GM21526 (cell line): ENCODE results near the gene CTXN1.
"Not testable (repeated sequence)": the region's sequence is repeated elsewhere in the genome, so short reads cannot be mapped to it uniquely, and the experiment has no call there.

Experiments
- ATAC-seq: cut with Tn5 transposase; IDR thresholded peaks from one replicate; pipeline ENCODE4 v1.9.1; 2021; ENCODE audit warnings: moderate library complexity; ENCODE audit not compliant: unreplicated experiment, low FRiP score

CTXN1 gene

DNA sequence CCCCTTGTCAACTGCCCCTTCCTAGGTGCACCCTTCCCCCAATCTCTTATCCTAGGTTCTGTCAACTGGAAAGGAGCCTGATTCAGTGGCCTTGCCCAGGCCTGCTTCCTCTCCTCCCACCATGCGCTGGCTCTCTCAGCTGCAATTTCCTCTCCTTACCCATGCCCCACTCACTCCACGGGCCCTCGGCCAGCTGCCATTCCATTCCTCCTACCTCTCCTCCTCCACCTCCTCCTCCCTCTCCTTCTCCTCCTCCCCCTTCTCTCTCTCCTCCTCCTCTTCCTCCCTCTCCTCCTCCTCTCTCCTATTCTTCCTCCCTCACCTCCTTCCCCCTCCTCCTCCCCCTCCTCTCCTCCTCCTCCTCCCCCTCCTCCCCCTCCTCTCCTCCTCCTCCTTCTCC is 27.1 kb upstream of the CTXN1 start:
- no peak for ATAC-seq

DNA sequence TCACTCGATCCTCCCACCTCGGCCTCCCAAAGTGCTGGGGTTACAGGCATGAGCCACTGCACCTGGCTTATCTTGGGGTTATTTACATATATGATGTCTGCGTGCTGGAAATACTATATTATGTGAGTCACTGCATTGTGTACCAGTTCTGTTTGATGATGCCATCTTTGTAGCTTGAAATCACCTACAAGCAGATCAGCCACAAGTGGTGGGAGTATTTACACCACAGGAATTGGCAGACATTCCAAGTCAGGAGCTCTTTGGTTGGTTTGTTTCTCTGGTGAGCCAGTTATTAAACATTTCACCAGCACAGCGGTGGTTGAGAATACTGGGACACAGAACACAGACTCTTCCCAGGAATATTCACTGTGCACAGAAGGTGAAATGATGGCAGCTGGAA is 22.0 kb upstream of the CTXN1 start:
- ATAC-seq: no peak

DNA sequence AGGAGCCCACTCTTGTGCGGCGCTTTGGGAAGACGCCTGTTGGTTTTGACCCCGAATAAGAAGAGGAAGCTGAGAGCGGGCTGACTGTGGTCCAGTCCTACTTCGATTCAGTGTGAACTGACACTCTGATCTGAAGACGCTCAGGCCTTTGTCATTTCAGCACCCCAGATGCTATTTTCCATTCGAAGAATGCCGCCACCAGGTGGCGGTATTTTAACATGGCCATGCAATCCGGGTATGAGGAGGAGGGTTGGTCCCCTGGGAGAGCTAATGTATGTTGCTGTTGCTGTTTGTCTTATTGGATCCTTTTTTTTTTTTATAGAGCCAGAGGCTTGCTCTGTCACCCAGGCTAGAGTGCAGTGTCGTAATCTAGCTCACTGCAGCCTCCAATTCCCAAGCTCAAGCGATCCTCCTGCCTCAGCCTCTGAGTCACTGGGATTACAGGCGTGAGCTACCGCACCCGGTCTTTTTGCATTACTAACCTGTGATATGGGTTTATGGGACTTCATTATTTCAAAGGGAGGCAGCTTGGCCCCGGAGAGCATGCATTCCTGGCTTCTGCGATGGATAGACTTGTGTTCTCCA is 18.3 kb upstream of the CTXN1 start:
- ATAC-seq: peak; percentile 27

DNA sequence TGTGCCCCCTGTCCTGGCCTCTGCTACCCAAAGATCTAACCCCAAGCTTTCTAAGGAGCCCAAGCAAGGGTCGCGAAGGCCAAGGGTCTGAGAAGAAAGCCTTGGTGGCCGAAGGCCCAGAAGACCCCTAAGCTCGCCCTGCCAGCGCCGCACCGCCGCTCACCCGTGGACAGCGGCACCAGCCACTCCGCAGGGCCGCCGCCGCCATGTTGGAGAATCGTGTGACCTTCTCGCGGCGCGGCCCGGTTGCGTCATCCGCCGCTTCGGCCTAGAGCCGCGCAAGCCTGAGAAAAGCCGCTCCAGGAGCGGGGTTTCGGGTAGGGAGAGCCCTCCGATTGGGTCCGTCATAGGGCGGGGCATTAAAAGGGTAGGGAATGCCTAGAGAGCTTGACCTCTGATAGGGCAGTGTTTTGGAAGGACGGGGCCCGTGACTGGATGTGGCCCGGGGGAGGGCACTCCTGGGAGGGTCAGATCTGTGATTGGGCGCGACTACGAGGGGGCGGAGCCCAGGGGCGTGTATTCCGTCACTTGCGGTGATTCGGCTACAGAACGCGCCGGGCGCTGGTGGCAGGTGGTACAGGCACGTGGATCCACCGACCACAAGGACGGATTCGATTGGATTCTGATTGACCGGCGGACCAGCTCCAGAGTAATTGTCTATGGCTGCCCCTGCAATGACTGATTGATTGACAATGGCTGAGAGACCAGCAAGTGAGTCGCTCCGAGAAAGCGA is 17.7 kb upstream of the CTXN1 start, which contains the start of gene TIMM44:
TSS of gene TIMM44 (minus strand) at position 223 of the 733 bp plus-strand sequence. CDS start at position 208, 15 bp downstream.
- peak; percentile 83 for ATAC-seq

- no peak for ATAC-seq
Measured at GRCh38 chr19:7942981-7943443, 17.1 kb upstream of the CTXN1 start.

DNA sequence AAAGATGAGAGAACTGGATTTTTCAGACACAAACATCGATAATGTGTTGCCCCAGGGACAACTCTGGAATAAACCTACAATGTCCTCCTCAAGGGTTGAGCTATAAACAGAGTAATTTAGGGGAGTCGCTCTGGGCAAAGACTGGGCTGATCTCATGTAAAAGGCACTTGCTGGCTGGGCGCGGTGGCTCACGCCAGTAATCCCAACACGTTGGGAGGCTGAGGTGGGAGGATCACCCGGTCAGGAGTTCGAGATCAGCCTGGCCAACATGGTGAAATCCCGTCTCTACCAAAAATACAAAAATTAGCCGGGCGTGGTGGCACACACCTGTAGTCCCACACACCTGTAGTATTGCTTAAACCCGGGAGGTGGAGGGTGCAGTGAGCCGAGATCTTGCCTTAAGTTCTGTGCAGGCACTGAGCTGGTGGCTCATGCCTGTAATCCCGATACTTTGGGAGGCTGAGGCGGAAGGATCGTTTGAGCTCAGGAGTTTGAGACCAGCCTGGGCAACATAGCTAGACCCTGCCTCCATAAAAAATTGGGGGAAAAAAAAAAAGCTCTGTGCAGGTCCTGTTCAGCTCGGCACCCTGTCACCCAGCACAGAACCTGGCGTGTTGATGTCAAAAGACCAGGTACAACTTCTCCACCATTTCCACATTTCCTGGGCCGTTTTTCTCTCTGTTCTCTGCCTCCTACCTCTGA is 16.1 kb upstream of the CTXN1 start:
- ATAC-seq: no peak

DNA sequence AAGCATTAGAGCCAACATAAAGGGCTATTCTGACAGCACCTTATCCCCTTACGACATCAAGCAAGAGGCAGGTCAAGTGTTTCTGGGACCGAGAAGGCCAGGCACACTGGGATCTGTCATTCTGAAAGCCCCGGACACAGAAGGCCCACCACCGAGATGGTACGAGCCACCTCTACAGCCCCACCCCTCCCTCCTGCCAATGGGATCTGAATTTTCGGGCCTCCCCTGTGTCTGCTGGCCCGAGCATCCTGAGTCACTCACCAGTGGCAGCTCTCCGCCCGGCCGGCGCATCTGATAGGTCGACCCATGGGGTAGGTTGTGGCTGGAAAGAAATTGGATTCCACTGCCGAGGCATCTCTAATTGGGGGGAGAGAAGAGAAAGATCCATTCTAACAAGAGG is 14.9 kb upstream of the CTXN1 start:
- ATAC-seq: no peak

- no peak for ATAC-seq
Measured at GRCh38 chr19:7934766-7935165, 8.8 kb upstream of the CTXN1 start.

GRCh38 chr19:7933828-7934725 is 8.1 kb upstream of the CTXN1 start:
- no peak for ATAC-seq

DNA sequence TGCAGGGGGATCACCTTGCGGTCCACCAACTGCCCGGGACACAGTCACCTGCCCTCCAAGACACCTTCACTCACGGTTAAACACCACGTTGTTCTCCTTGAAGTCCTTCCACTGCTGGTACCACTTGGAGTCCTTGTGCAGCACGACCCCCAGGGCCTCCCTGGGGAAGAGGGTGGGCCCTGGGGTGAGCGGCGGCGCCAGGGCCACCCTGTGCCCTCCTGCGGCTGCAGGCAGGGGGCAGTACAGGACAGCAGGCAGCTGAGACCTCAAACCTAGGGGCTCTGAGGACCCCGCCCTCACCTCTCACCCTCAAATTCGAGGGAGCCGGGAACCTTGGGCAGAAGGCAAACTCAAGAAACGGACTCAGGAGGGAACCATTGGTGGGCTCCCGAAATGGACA is 7.5 kb upstream of the CTXN1 start:
- ATAC-seq: no peak

DNA sequence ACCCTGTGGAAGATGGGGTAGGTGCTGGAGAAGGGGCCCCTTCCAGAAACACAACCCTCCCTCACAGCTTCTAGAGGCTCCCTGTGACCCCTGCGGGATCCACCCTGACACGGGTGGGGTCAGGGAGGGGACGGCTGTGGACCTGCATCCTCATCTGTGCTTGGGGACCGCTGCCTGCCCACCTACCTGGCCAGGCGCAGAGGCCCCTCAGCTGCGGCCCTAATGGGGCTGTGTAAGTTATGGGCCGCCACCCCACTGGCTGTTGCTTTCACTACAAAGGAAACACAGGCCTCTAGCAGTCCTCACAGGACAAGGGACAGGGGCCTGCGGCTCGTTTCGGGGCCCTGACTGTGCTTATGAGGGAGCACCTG is 7.0 kb upstream of the CTXN1 start:
- no peak for ATAC-seq

GRCh38 chr19:7932276-7932929 is 6.5 kb upstream of the CTXN1 start:
- no peak for ATAC-seq

DNA sequence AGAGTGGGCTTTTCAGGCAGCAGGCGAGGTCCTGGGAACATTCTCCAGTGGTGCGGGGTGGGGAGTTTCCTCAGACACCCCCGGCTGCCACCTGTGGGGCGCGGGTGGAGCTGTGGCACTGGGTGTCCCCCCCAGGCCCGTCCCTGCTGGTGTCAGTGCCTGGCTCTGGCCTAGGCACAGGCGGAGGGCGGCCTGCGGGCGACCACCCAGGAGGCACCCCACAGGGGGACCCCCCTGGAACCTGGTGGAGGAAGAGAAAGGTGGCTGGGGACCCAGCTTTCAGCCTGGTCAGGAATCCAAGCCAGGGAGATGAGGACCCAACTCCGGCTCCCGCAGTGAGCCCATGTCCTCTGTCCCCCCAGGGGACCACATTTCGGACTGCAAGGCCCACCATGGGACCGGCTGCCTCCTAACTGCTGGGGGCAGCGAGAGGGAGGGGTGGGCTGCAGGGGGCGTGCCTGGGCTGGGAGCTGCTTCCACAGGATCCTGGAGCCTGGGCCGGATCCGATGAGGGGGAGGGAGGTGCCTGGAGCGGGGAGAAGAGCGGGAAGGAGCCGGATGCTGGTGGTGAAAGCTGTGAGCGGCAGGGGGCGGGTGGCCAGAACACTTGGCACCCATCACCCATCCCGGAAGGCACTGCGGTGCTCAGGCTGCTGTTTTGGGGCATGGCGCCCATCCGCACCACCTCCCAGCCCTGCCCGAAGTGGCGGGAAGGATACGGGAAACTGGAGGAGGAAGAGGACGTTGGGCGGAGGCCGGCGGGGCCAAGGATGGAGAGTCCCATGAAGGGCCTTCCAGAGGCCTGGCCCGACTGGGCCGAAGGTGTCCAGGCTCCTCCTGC is 5.5 kb upstream of the CTXN1 start:
- ATAC-seq: no peak

- ATAC-seq: no peak
Measured at GRCh38 chr19:7930765-7931164, 4.8 kb upstream of the CTXN1 start.

- not testable (repeated sequence) for ATAC-seq
Measured at GRCh38 chr19:7930030-7930429, 4.1 kb upstream of the CTXN1 start.

- no peak for ATAC-seq
Measured at GRCh38 chr19:7928741-7929701, 3.1 kb upstream of the CTXN1 start.

GRCh38 chr19:7928334-7928706 is 2.4 kb upstream of the CTXN1 start:
- no peak for ATAC-seq

DNA sequence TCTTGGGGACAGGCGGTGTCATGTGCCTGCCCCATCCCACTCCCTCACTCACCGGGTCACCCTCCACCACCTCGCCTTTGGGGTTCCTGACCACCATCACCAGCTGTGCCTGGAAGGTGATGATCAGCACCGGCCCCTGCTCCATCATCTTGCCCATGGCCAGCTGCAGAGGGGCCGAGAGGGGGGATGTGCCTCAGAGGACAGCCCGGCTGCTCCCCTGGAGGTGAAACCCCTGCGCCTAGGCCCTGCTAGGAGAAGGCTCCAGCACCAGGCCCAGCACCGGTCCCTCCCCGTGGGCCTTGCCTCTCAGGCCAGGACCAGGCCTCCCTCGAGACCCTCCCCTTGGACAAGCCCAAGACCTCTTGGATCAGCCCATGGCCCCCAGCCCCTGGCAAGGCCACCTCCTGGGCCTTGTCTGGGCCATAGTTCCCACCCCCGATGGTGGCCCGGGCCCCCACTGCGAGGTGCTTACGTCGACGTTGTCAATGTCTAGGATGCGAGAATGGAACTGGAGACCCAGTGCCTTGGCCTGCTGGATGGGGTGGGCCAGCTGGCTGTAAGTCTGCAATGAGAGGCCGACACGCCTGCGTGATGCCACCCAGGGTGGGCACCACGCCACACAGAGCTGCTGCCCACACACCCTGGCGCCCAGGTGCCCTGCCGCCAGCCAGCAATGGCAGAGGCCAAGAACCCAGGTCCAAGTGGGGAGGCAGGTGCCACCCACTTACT is 1.8 kb upstream of the CTXN1 start:
- no peak for ATAC-seq
